Activated B cell treated with CpG ODN at 0.5 μM for 24 hours (primary cell): Measurements from ENCODE around the gene ABCC9. TPM values are rescaled to one million over a fixed set of nuclear protein-coding genes. Genes with fewer than 3 reads are reported as not detected.

Source experiments
- ATAC-seq: fragments of 200-7000 bp; cut with Tn5 transposase; one replicate; pipeline ENCODE4 v1.10.0; 2021; ENCODE audit warnings: low read depth, mild to moderate bottlenecking, moderate library complexity
- CTCF ChIA-PET: fragments of 350-600 bp; sonication (Branson Sonifier 250); formaldehyde crosslinking; loops from one replicate; lab custom pipeline; 2021; ENCODE audit warnings: antibody characterized with exemption; lab: Charles Lee
- POLR2A ChIA-PET: fragments of 350-600 bp; sonication (Branson Sonifier 250); formaldehyde crosslinking; loops from one replicate; lab custom pipeline; 2021; ENCODE audit warnings: antibody characterized with exemption; lab: Charles Lee
- DNase-seq: peaks from one replicate; pipeline ENCODE4 v3.0.0; 2022
- H3K27ac Mint-ChIP-seq: one replicate; pipeline ENCODE4 v1.8.0; 2020; ENCODE audit warnings: mixed read lengths
- H3K27me3 Mint-ChIP-seq: one replicate; pipeline ENCODE4 v1.8.0; 2021; ENCODE audit warnings: mixed read lengths
- H3K36me3 Mint-ChIP-seq: one replicate; pipeline ENCODE4 v1.8.0; 2021; ENCODE audit warnings: low read depth, mixed read lengths
- H3K4me1 Mint-ChIP-seq: one replicate; pipeline ENCODE4 v1.8.0; 2021; ENCODE audit warnings: mixed read lengths
- H3K4me3 Mint-ChIP-seq: one replicate; pipeline ENCODE4 v1.8.0; 2020; ENCODE audit warnings: mild to moderate bottlenecking, mixed read lengths
- H3K9me3 Mint-ChIP-seq: one replicate; pipeline ENCODE4 v1.8.0; 2020; ENCODE audit warnings: mixed read lengths
- intact Hi-C: fragments of 100-400 bp; cut with micrococcal nuclease; formaldehyde crosslinking; loops from one replicate; pipeline ENCODE4 v1.15.1; 2024
- total RNA-seq: library from RNA; stranded (reverse); gene quantifications from 2 replicates; pipeline ENCODE4 v1.2.3, GENCODE V29; 2022
- TF ChIP-seq, protein P1 (sequence below): fragments of 200-600 bp; IDR thresholded peaks from one replicate; pipeline ENCODE4 v1.8.0; 2022; ENCODE audit warnings: antibody characterized with exemption, mild to moderate bottlenecking

Gene ABCC9
- total RNA-seq, 1 donor from 2014 or later, result not detected

DNA sequence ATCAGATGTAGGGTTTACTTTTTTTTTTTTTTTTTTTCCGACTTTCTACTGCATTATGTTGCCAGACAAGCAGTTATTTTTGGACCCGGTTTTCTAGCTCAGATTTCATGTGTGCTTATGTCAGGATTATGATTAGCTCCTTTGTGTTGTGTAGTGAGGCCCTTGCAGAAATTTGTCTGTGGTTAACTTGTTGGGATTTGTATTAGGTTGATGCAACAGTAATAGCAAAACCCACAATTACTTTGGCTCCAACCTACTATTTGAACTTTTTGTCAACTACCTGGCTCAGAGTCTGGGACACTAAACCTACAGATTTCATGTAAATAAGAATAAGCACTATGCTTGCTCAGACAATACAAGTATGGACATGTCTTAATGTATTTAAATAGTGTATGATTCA lies 122.6 kb downstream of the ABCC9 start:
- H3K9me3 Mint-ChIP-seq, result no peaks in the 10 kb centered on the region
- H3K27ac Mint-ChIP-seq, result no peak overlapping the region
- no peaks in the 10 kb centered on the region for H3K4me1 Mint-ChIP-seq
- ATAC-seq (no peak), DNase-seq (no peak)
- H3K4me3 Mint-ChIP-seq, result no peak overlapping the region
- TF ChIP-seq, protein P1, sequence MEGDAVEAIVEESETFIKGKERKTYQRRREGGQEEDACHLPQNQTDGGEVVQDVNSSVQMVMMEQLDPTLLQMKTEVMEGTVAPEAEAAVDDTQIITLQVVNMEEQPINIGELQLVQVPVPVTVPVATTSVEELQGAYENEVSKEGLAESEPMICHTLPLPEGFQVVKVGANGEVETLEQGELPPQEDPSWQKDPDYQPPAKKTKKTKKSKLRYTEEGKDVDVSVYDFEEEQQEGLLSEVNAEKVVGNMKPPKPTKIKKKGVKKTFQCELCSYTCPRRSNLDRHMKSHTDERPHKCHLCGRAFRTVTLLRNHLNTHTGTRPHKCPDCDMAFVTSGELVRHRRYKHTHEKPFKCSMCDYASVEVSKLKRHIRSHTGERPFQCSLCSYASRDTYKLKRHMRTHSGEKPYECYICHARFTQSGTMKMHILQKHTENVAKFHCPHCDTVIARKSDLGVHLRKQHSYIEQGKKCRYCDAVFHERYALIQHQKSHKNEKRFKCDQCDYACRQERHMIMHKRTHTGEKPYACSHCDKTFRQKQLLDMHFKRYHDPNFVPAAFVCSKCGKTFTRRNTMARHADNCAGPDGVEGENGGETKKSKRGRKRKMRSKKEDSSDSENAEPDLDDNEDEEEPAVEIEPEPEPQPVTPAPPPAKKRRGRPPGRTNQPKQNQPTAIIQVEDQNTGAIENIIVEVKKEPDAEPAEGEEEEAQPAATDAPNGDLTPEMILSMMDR, result no peak
- CTCF ChIA-PET, result no interaction called here
- H3K36me3 Mint-ChIP-seq, result no peaks in the 10 kb centered on the region
- POLR2A ChIA-PET, result interaction anchor here (0.7 kb wide), 1 partner anchor 75 kb away, joined by 9 read pairs; no protein-coding TSS in a partner anchor
- H3K27me3 Mint-ChIP-seq, result no peaks in the 10 kb centered on the region
- intact Hi-C loops, result no loop called here

DNA sequence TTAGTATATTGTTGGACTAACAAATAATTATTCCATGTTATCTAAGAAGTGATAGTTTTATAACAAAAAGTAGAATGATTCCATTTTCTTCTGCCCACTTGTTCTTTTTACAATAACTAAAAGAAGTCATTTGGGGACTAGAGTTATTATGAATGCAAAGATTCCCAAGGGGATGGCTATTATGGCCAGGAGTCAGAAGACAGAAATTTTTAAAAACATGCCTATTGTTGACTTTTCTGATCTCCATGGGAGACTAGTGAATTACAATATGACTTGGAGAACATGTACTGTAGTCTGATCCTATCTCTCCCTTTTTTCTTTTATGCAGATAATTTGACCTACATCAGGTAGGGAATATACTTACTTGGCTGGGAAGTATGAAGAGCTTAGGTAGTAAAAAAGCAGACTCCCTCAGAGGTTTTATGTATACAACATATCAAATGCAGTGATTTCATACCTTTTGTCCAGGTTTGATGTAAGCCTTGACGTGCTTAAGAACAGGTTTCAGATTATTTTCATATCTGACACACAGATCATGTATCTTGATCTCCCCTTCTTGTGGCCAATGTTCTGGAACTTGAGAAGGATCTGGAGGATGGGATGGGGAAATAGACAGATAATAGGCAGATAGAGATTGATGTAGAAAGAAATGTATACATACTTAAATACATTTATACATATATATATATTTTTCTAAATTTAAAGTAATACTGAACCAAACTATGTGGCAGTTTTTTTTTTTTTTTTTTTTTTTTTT lies 125.7 kb downstream of the ABCC9 start:
- POLR2A ChIA-PET, result no interaction called here
- TF ChIP-seq, protein P1, result no peak
- Mint-ChIP-seq H3K27ac (no peak overlapping the region), H3K4me3 (no peak overlapping the region), H3K27me3 (no peaks in the 10 kb centered on the region), H3K36me3 (no peaks in the 10 kb centered on the region), H3K4me1 (no peaks in the 10 kb centered on the region), H3K9me3 (peaks cover 5% of the 10 kb centered on the region)
- ATAC-seq (no peak), DNase-seq (no peak)
- CTCF ChIA-PET, result no interaction called here
- intact Hi-C loops, result no loop called here

DNA sequence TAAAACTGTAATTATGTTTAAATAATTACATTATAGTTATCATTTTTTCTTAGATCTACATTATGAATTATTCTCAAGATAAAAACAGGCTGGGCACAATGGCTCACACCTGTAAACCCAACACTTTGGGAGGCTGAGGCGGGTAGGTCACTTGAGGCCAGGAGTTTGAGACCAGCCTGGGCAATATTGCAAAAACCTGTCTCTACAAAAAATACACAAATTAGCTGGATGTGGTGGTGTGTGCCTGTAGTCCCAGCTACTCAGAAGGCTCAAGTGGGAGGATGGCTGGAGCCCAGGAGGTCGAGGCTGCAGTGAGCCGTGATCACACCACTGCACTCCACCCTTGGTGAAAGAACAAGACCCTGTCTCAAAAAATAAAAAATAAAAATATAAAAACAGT lies 126.4 kb downstream of the ABCC9 start:
- intact Hi-C loops, result no loop called here
- H3K27me3 Mint-ChIP-seq, result no peaks in the 10 kb centered on the region
- ChIA-PET CTCF (no interaction called here), POLR2A (no interaction called here)
- TF ChIP-seq, protein P1, result no peak
- no peak overlapping the region for H3K27ac Mint-ChIP-seq
- H3K36me3 Mint-ChIP-seq, result no peaks in the 10 kb centered on the region
- H3K4me3 Mint-ChIP-seq, result no peak overlapping the region
- ATAC-seq (no peak), DNase-seq (no peak)
- no peaks in the 10 kb centered on the region for H3K4me1 Mint-ChIP-seq
- peaks cover 5% of the 10 kb centered on the region for H3K9me3 Mint-ChIP-seq

GRCh38 chr12:21814327-21814726 lies 126.9 kb downstream of the ABCC9 start:
- H3K4me3 Mint-ChIP-seq, result no peak overlapping the region
- H3K9me3 Mint-ChIP-seq, result peaks cover 5% of the 10 kb centered on the region
- TF ChIP-seq, protein P1, result no peak
- intact Hi-C loops, result no loop called here
- ATAC-seq (no peak), DNase-seq (no peak)
- H3K27ac Mint-ChIP-seq, result no peak overlapping the region
- ChIA-PET CTCF (no interaction called here), POLR2A (no interaction called here)
- H3K36me3 Mint-ChIP-seq, result no peaks in the 10 kb centered on the region
- no peaks in the 10 kb centered on the region for H3K4me1 Mint-ChIP-seq
- no peaks in the 10 kb centered on the region for H3K27me3 Mint-ChIP-seq

DNA sequence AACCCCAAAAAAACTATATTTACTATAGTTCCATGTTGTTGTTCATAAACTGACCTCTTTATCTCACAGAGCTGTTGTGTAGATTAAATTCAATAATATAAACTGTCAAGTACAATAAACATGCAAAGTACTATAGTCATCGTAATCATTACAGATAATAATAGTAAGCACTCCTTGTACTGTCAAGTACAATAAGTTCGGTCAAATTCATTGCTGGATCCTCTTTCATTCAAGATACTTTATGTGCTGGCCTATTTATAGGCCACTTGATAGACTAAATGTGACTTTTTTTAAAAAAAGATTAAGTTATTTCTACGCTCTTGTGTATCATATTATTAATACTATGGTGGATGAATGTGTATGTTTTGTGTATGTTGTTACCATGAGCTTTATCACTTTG lies 127.5 kb downstream of the ABCC9 start:
- H3K36me3 Mint-ChIP-seq, result no peaks in the 10 kb centered on the region
- H3K9me3 Mint-ChIP-seq, result peaks cover 5% of the 10 kb centered on the region
- no peak overlapping the region for H3K4me3 Mint-ChIP-seq
- CTCF ChIA-PET, result no interaction called here
- no peak overlapping the region for H3K27ac Mint-ChIP-seq
- no peaks in the 10 kb centered on the region for H3K27me3 Mint-ChIP-seq
- ATAC-seq (no peak), DNase-seq (no peak)
- TF ChIP-seq, protein P1, result no peak
- POLR2A ChIA-PET, result no interaction called here
- H3K4me1 Mint-ChIP-seq, result no peaks in the 10 kb centered on the region
- intact Hi-C loops, result no loop called here
